GM21423 (cell line): ENCODE results near the gene CEP170B.

Experiments used
- ATAC-seq: cut with Tn5 transposase; IDR thresholded peaks from one replicate; pipeline ENCODE4 v1.9.1; 2021; ENCODE audit warnings: mild to moderate bottlenecking, moderate library complexity; ENCODE audit not compliant: unreplicated experiment

Gene CEP170B

GRCh38 chr14:104866451-104867370, 1.6 kb downstream of the CEP170B start:
- no peak for ATAC-seq

- no peak for ATAC-seq
Observed at GRCh38 chr14:104867371-104868059, 2.4 kb downstream of the CEP170B start.

- no peak for ATAC-seq
Observed at GRCh38 chr14:104868060-104868740, 3.1 kb downstream of the CEP170B start.

GRCh38 chr14:104868811-104869572, 3.9 kb downstream of the CEP170B start:
- no peak for ATAC-seq

GRCh38 chr14:104869669-104870367, 4.8 kb downstream of the CEP170B start:
- no peak for ATAC-seq

GRCh38 chr14:104870368-104871144, 5.5 kb downstream of the CEP170B start:
- ATAC-seq = no peak

- ATAC-seq = no peak
Observed at GRCh38 chr14:104871145-104871655, 6.1 kb downstream of the CEP170B start.

- no peak for ATAC-seq
Observed at GRCh38 chr14:104871656-104872468, 6.8 kb downstream of the CEP170B start.

GRCh38 chr14:104872469-104873341, 7.6 kb downstream of the CEP170B start:
- no peak for ATAC-seq

- ATAC-seq = no peak
Observed at GRCh38 chr14:104873380-104874055, 8.4 kb downstream of the CEP170B start.

- no peak for ATAC-seq
Observed at GRCh38 chr14:104874110-104874531, 9.1 kb downstream of the CEP170B start.

GRCh38 chr14:104874571-104875411, 9.7 kb downstream of the CEP170B start:
- ATAC-seq = no peak

GRCh38 chr14:104875412-104875751, 10.3 kb downstream of the CEP170B start:
- ATAC-seq = no peak

- ATAC-seq = no peak
Observed at GRCh38 chr14:104875811-104876210, 10.7 kb downstream of the CEP170B start.

GRCh38 chr14:104876251-104876699, 11.2 kb downstream of the CEP170B start:
- ATAC-seq = no peak
